ENCODE results near the gene RHBDD2.

DNA sequence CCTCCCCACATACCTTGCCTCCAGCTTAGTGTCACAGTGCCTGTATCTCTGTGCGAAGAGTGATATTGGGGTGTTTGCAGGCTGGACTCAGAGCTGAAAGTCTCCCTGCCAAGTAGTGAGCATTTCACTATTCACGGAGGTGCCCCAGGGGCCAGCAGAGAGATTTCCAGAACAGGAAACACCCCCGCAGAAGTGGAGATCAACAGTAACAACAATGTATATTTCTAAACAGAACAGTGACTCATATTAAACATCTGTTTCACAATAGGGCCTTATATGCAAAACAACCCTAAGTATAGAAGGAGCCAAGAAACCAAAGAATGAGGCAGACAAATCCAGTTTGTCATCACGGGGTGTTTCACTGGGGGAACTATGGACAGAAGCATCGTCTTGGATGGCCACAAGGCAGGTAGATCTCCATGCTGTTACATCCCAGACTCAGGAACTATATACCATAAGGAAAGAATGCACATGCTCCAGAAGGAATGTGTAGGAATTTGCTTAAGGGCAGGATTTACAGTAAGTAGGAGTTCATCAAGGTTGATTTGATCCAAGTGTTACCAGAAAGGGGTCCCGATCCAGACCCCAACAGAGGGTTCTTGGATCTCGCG is 35.9 kb upstream of the RHBDD2 start:
- TF ChIP-seq POLR2A (IDR thresholded peaks at IDR 0.05; ENCODE audit: low read depth, low read length) (peak; percentile 76), POLR2AphosphoS5 (IDR thresholded peaks at IDR 0.05; ENCODE audit: low read depth, low read length) (peak; percentile 81)

All from GM12892 (cell line).